WTC11 (cell line): ENCODE data around the gene TNIK. TPM values are rescaled to one million over a fixed set of nuclear protein-coding genes. Genes with fewer than 3 reads are reported as not detected.

Experiments
- ATAC-seq: fragments of 200-7000 bp; cut with Tn5 transposase; 2 replicates; pipeline ENCODE4 v1.10.0; 2021; ENCODE audit warnings: mild to moderate bottlenecking, moderate library complexity
- CTCF ChIA-PET: fragments of 300-600 bp; sonication (Branson Sonifier 250); formaldehyde crosslinking; loops from one replicate; lab custom pipeline; 2021; ENCODE audit warnings: antibody characterized with exemption; lab: Charles Lee
- POLR2A ChIA-PET: fragments of 350-600 bp; sonication (Branson Sonifier 250); formaldehyde crosslinking; loops from one replicate; lab custom pipeline; 2021; ENCODE audit warnings: antibody characterized with exemption; lab: Charles Lee
- DNase-seq: peaks from one replicate; pipeline ENCODE4 v3.0.0; 2021; ENCODE audit warnings: low spot score
- H3K27ac Mint-ChIP-seq: 2 replicates; pipeline ENCODE4 v1.8.0; 2021; ENCODE audit warnings: mixed read lengths
- H3K27me3 Mint-ChIP-seq: 2 replicates; pipeline ENCODE4 v1.8.0; 2021; ENCODE audit warnings: low read depth, mild to moderate bottlenecking, moderate library complexity, mixed read lengths
- H3K36me3 Mint-ChIP-seq: 2 replicates; pipeline ENCODE4 v1.8.0; 2021; ENCODE audit warnings: mixed read lengths
- H3K4me1 Mint-ChIP-seq: 2 replicates; pipeline ENCODE4 v1.8.0; 2022; ENCODE audit warnings: mixed read lengths
- H3K4me3 Mint-ChIP-seq: 2 replicates; pipeline ENCODE4 v1.8.0; 2021; ENCODE audit warnings: mild to moderate bottlenecking, moderate library complexity, mixed read lengths
- H3K9me3 Mint-ChIP-seq: 2 replicates; pipeline ENCODE4 v1.8.0; 2021; ENCODE audit warnings: mixed read lengths
- CDX4 ChIP-seq: fragments of 250-450 bp; sonication (Bioruptor Pico); IDR thresholded peaks from 2 replicates; pipeline ENCODE4 v1.9.0; 2021; ENCODE audit warnings: moderate library complexity, mild to moderate bottlenecking, inconsistent platforms, borderline replicate concordance
- CTCF ChIP-seq: fragments of 200-600 bp; IDR thresholded peaks from 2 replicates; pipeline ENCODE4 v1.8.0; 2022; ENCODE audit warnings: antibody characterized with exemption
- E2F4 ChIP-seq: sonication (generic); formaldehyde crosslinking; IDR thresholded peaks from 2 replicates; pipeline ENCODE4 v1.8.1; 2022; ENCODE audit warnings: low read depth, mild to moderate bottlenecking, moderate library complexity, missing genetic modification reagents, borderline replicate concordance
- ELF4 ChIP-seq: sonication (generic); formaldehyde crosslinking; IDR thresholded peaks from 2 replicates; pipeline ENCODE4 v1.8.1; 2022; ENCODE audit warnings: low read depth, mild to moderate bottlenecking, moderate library complexity, missing genetic modification reagents
- IRF2 ChIP-seq: sonication (generic); formaldehyde crosslinking; IDR thresholded peaks from 2 replicates; pipeline ENCODE4 v1.8.0; 2022; ENCODE audit warnings: low read depth, missing genetic modification reagents, borderline replicate concordance
- MXD4 ChIP-seq: fragments of 250-450 bp; sonication (Bioruptor Pico); IDR thresholded peaks from 2 replicates; pipeline ENCODE4 v1.8.0; 2021; ENCODE audit warnings: mild to moderate bottlenecking, moderate library complexity, borderline replicate concordance
- MYBL2 ChIP-seq: sonication (generic); formaldehyde crosslinking; IDR thresholded peaks from 2 replicates; pipeline ENCODE4 v1.8.1; 2023; ENCODE audit warnings: mild to moderate bottlenecking, moderate library complexity, missing genetic modification reagents
- NFATC4 ChIP-seq: fragments of 250-450 bp; sonication (Bioruptor Pico); IDR thresholded peaks from 2 replicates; pipeline ENCODE4 v1.9.0; 2021; ENCODE audit warnings: mild to moderate bottlenecking
- SMAD3 ChIP-seq: sonication (generic); formaldehyde crosslinking; IDR thresholded peaks from 2 replicates; pipeline ENCODE4 v1.8.0; 2022; ENCODE audit warnings: missing genetic modification reagents, mild to moderate bottlenecking, borderline replicate concordance
- TCF7 ChIP-seq: sonication (generic); formaldehyde crosslinking; IDR thresholded peaks from 2 replicates; pipeline ENCODE4 v1.8.0; 2022; ENCODE audit warnings: mild to moderate bottlenecking, low read depth, missing genetic modification reagents, moderate library complexity
- ZBTB21 ChIP-seq: sonication (generic); formaldehyde crosslinking; IDR thresholded peaks from 2 replicates; pipeline ENCODE4 v1.8.1; 2023; ENCODE audit warnings: mild to moderate bottlenecking, missing genetic modification reagents, borderline replicate concordance
- ZNF232 ChIP-seq: sonication (generic); formaldehyde crosslinking; IDR thresholded peaks from 2 replicates; pipeline ENCODE4 v1.8.0; 2022; ENCODE audit warnings: mild to moderate bottlenecking, missing genetic modification reagents
- ZNF281 ChIP-seq: sonication (generic); formaldehyde crosslinking; IDR thresholded peaks from 2 replicates; pipeline ENCODE4 v1.8.0; 2023; ENCODE audit warnings: mild to moderate bottlenecking, missing genetic modification reagents
- ZNF423 ChIP-seq: fragments of 250-450 bp; sonication (Bioruptor Pico); IDR thresholded peaks from 2 replicates; pipeline ENCODE4 v2.1.2; 2022; ENCODE audit warnings: mild to moderate bottlenecking, moderate library complexity
- ZNF425 ChIP-seq: fragments of 250-450 bp; sonication (Bioruptor Pico); conservative IDR thresholded peaks from 2 replicates; pipeline ENCODE4 v1.9.0; 2021; ENCODE audit warnings: mild to moderate bottlenecking
- total RNA-seq: library from RNA; stranded (reverse); gene quantifications from 3 replicates; pipeline ENCODE4 v1.2.3, GENCODE V29; 2021

Gene TNIK
- total RNA-seq, 1 experiment from 2014 or later, result 50.3 TPM

GRCh38 chr3:171226794-171227193 is 233.4 kb downstream of the TNIK start (continued):
- TF ChIP-seq CTCF (no peak), SMAD3 (CRISPR knock-in tag) (no peak)

- POLR2A ChIA-PET, result no interaction called here
- peaks cover 9% of the 10 kb centered on the region for H3K9me3 Mint-ChIP-seq
Measured at GRCh38 chr3:171225708-171226107, 234.5 kb downstream of the TNIK start.

GRCh38 chr3:171225165-171225564 is 235.0 kb downstream of the TNIK start:
- CTCF ChIA-PET, result no interaction called here
- Mint-ChIP-seq H3K9me3 (peaks cover 9% of the 10 kb centered on the region), H3K4me3 (no peak overlapping the region), H3K27ac (no peak overlapping the region), H3K27me3 (no peaks in the 10 kb centered on the region), H3K4me1 (peaks cover 16% of the 10 kb centered on the region), H3K36me3 (peaks cover 17% of the 10 kb centered on the region)
- POLR2A ChIA-PET, result no interaction called here
- ATAC-seq (no peak), DNase-seq (no peak)
- no peak for TF ChIP-seq NFATC4 (CRISPR knock-in tag)

More at GRCh38 chr3:171225708-171226107, 234.5 kb downstream of the TNIK start:
- H3K27ac Mint-ChIP-seq, result no peak overlapping the region
- TF ChIP-seq ZNF281 (CRISPR knock-in tag) (no peak), CDX4 (CRISPR knock-in tag) (no peak), MXD4 (CRISPR knock-in tag) (no peak), ELF4 (CRISPR knock-in tag) (no peak), MYBL2 (CRISPR knock-in tag) (no peak), E2F4 (no peak), ZBTB21 (CRISPR knock-in tag) (no peak), ZNF232 (CRISPR knock-in tag) (no peak), IRF2 (CRISPR knock-in tag) (no peak), ZNF423 (CRISPR knock-in tag) (no peak), TCF7 (CRISPR knock-in tag) (no peak)
- ATAC-seq (no peak), DNase-seq (no peak)
- H3K27me3 Mint-ChIP-seq, result no peaks in the 10 kb centered on the region
- H3K4me1 Mint-ChIP-seq, result peaks cover 19% of the 10 kb centered on the region
- no peak overlapping the region for H3K4me3 Mint-ChIP-seq
- CTCF ChIA-PET, result no interaction called here
- H3K36me3 Mint-ChIP-seq, result peaks cover 17% of the 10 kb centered on the region

- POLR2A ChIA-PET, result no interaction called here
- no peaks in the 10 kb centered on the region for H3K27me3 Mint-ChIP-seq
- H3K27ac Mint-ChIP-seq, result no peak overlapping the region
- peaks cover 17% of the 10 kb centered on the region for H3K36me3 Mint-ChIP-seq
- CTCF ChIA-PET, result no interaction called here
- no peak for DNase-seq
- no peak for TF ChIP-seq ZNF425 (CRISPR knock-in tag)
- TF ChIP-seq, all 79 proteins: peak for 0
- H3K9me3 Mint-ChIP-seq, result peaks cover 9% of the 10 kb centered on the region
- no peak for ATAC-seq
- peaks cover 13% of the 10 kb centered on the region for H3K4me1 Mint-ChIP-seq
- H3K4me3 Mint-ChIP-seq, result no peak overlapping the region
Measured at GRCh38 chr3:171223396-171223795, 236.8 kb downstream of the TNIK start.
